ENCODE data around the gene KIF7.
A peak's percentile ranks its signal among the peaks of the same experiment; 100 is the strongest.

Gene KIF7

GRCh38 chr15:89648106-89649012 lies 6.9 kb downstream of the KIF7 start:
- DNase-seq (ENCODE audit: low spot score) = no peak

GRCh38 chr15:89647191-89647851 lies 7.9 kb downstream of the KIF7 start:
- DNase-seq (ENCODE audit: low spot score) = peak; percentile 54

- no peak for DNase-seq (ENCODE audit: low spot score)
These were observed 8.7 kb downstream of the KIF7 start for GRCh38 chr15:89646416-89647141.

- DNase-seq (ENCODE audit: low spot score) = no peak
These were observed 9.6 kb downstream of the KIF7 start for GRCh38 chr15:89645680-89646079.

- DNase-seq (ENCODE audit: low spot score) = no peak
These were observed 13.2 kb downstream of the KIF7 start for GRCh38 chr15:89642106-89642505.

GRCh38 chr15:89641053-89641452 lies 14.2 kb downstream of the KIF7 start:
- DNase-seq (ENCODE audit: low spot score) = no peak

- no peak for DNase-seq (ENCODE audit: low spot score)
These were observed 15.0 kb downstream of the KIF7 start for GRCh38 chr15:89640245-89640644.

GRCh38 chr15:89633585-89633984 lies 21.7 kb downstream of the KIF7 start:
- no peak for DNase-seq (ENCODE audit: low spot score)

GRCh38 chr15:89632563-89633430 lies 22.5 kb downstream of the KIF7 start:
- DNase-seq (ENCODE audit: low spot score) = no peak

GRCh38 chr15:89631902-89632264 lies 23.4 kb downstream of the KIF7 start:
- no peak for DNase-seq (ENCODE audit: low spot score)

GRCh38 chr15:89630974-89631901 lies 24.0 kb downstream of the KIF7 start:
- DNase-seq (ENCODE audit: low spot score) = no peak

GRCh38 chr15:89630260-89630659 lies 25.0 kb downstream of the KIF7 start:
- no peak for DNase-seq (ENCODE audit: low spot score)

GRCh38 chr15:89629829-89630228 lies 25.4 kb downstream of the KIF7 start:
- DNase-seq (ENCODE audit: low spot score) = no peak

- DNase-seq (ENCODE audit: low spot score) = no peak
These were observed 26.2 kb downstream of the KIF7 start for GRCh38 chr15:89628806-89629715.

- DNase-seq (ENCODE audit: low spot score) = no peak
These were observed 27.0 kb downstream of the KIF7 start for GRCh38 chr15:89628301-89628700.

GRCh38 chr15:89627256-89627970 lies 27.9 kb downstream of the KIF7 start:
- DNase-seq (ENCODE audit: low spot score) = no peak

GRCh38 chr15:89625716-89626115 lies 29.6 kb downstream of the KIF7 start:
- DNase-seq (ENCODE audit: low spot score) = no peak

GRCh38 chr15:89623165-89623564 lies 32.1 kb downstream of the KIF7 start:
- DNase-seq (ENCODE audit: low spot score) = no peak

- DNase-seq (ENCODE audit: low spot score) = no peak
These were observed 33.7 kb downstream of the KIF7 start for GRCh38 chr15:89621547-89621946.

Data from RKO (cell line).